Muscle of arm (tissue), 12 donors: Measurements from ENCODE around the gene BMAL1. TPM values are rescaled to one million over a fixed set of nuclear protein-coding genes. Genes with fewer than 3 reads are reported as not detected.
A peak's percentile ranks its signal among the peaks of the same experiment; 100 is the strongest.

Experiments used
- DNase-seq: peaks from one replicate; pipeline ENCODE4 v3.0.0-alpha.2; 2013
- polyA plus RNA-seq, 12 donors: library from polyadenylated mRNA; unstranded; fragments of 120-200 nt; gene quantifications; one replicate each; pipeline ENCODE4 v1.2.1, GENCODE V29; 2013; ENCODE audit not compliant: insufficient read length in 12 of 12

The BMAL1 gene
- polyA plus RNA-seq, 12 donors: 5.8 to 17.8 (median 10.1) TPM; not detected in 2

- peak; percentile 39 for DNase-seq
These were observed 16.5 kb upstream of the BMAL1 start for GRCh38 chr11:13260963-13261588.

GRCh38 chr11:13261591-13262061 lies 16.0 kb upstream of the BMAL1 start:
- peak; percentile 70 for DNase-seq

- peak; percentile 23 for DNase-seq
These were observed 15.5 kb upstream of the BMAL1 start for GRCh38 chr11:13262096-13262495.

GRCh38 chr11:13268791-13269190 lies 8.8 kb upstream of the BMAL1 start:
- no peak for DNase-seq

- DNase-seq: no peak
These were observed 7.8 kb upstream of the BMAL1 start for GRCh38 chr11:13269775-13270174.

GRCh38 chr11:13271060-13271693 lies 6.4 kb upstream of the BMAL1 start:
- DNase-seq: no peak

GRCh38 chr11:13276454-13276831 lies 1.1 kb upstream of the BMAL1 start:
- DNase-seq: no peak

- peak; percentile 93 for DNase-seq
These were observed 490 bp upstream of the BMAL1 start for GRCh38 chr11:13276832-13277767.

- DNase-seq: no peak
These were observed 1.3 kb downstream of the BMAL1 start for GRCh38 chr11:13278609-13279486.

- DNase-seq: no peak
These were observed 1.9 kb downstream of the BMAL1 start for GRCh38 chr11:13279487-13279834.

- no peak for DNase-seq
These were observed 2.6 kb downstream of the BMAL1 start for GRCh38 chr11:13280092-13280722.

- no peak for DNase-seq
These were observed 3.2 kb downstream of the BMAL1 start for GRCh38 chr11:13280777-13281176.

GRCh38 chr11:13283636-13284035 lies 6.0 kb downstream of the BMAL1 start:
- no peak for DNase-seq

- DNase-seq: no peak
These were observed 7.4 kb downstream of the BMAL1 start for GRCh38 chr11:13284776-13285588.

GRCh38 chr11:13286279-13286821 lies 8.8 kb downstream of the BMAL1 start:
- no peak for DNase-seq

- DNase-seq: no peak
These were observed 9.4 kb downstream of the BMAL1 start for GRCh38 chr11:13287036-13287435.

- DNase-seq: no peak
These were observed 10.1 kb downstream of the BMAL1 start for GRCh38 chr11:13287681-13288080.

GRCh38 chr11:13288375-13289029 lies 10.9 kb downstream of the BMAL1 start:
- DNase-seq: no peak

GRCh38 chr11:13289081-13289480 lies 11.5 kb downstream of the BMAL1 start:
- DNase-seq: no peak
